Fibroblast of lung (primary cell): ENCODE results near the gene LTBP2.

Source experiments
- CTCF ChIP-seq, 2 donors: IDR thresholded peaks in 1 of 2; conservative IDR thresholded peaks in 1 of 2; 1 replicate in 1 of 2; 2 replicates in 1 of 2; pipeline ENCODE4 v1.5.1; 2011 to 2012; ENCODE audit warnings: low read length in 2 of 2, control low read depth in 1 of 2, inconsistent platforms in 1 of 2, low read depth in 1 of 2, mild to moderate bottlenecking in 1 of 2
- EZH2 ChIP-seq: IDR thresholded peaks from 2 replicates; pipeline ENCODE4 v1.5.1; 2012; ENCODE audit warnings: low read length, control low read depth, mild to moderate bottlenecking; ENCODE audit errors: missing control alignments

- no peak for TF ChIP-seq CTCF (conservative IDR thresholded peaks at IDR 0.05 in 1 of 2, IDR thresholded peaks at IDR 0.05 in 1 of 2; ENCODE audit: low read depth in 1 of 2, low read length in 2 of 2)
- TF ChIP-seq EZH2 = no peak
Measured at GRCh38 chr14:74591899-74592298, 20.1 kb downstream of the LTBP2 start.
